ENCODE measurements around the gene SUSD6. TPM values are rescaled to one million over a fixed set of nuclear protein-coding genes. Genes with fewer than 3 reads are reported as not detected.
A peak's percentile ranks its signal among the peaks of the same experiment; 100 is the strongest.

Gene SUSD6
- total RNA-seq, 4 donors from 2014 or later, result 11.9 to 26.3 (median 16.2) TPM

GRCh38 chr14:69667938-69668335 is 56.5 kb downstream of the SUSD6 start:
- Histone ChIP-seq H3K36me3 (no peaks in the 10 kb centered on the region), H3K27me3 (no peaks in the 10 kb centered on the region), H3K4me3 (no peak overlapping the region), H3K4me1 (peaks cover 79 to 87% of the 10 kb centered on the region in 2 donors), H3K9me3 (no peaks in the 10 kb centered on the region), H3K27ac (peak overlapping the region in 1 of 4 donors; percentile 9)
- TF ChIP-seq CTCF (IDR thresholded peaks at IDR 0.05 in 4 of 5, conservative IDR thresholded peaks at IDR 0.05 in 1 of 5) (no peak), POLR2A (IDR thresholded peaks at IDR 0.05) (no peak)
- in situ Hi-C loops (cut with MboI; ENCODE audit: low sequenced_read_pairs in 4 of 4), result no loop called here
- ATAC-seq (no peak), DNase-seq (no peak)
- intact Hi-C loops (cut with DNase I; ENCODE audit: low total_unique reads), result no loop called here

- Histone ChIP-seq H3K4me3 (no peak overlapping the region), H3K27ac (no peak overlapping the region), H3K36me3 (no peaks in the 10 kb centered on the region), H3K9me3 (no peaks in the 10 kb centered on the region), H3K27me3 (no peaks in the 10 kb centered on the region), H3K4me1 (peaks cover 79 to 87% of the 10 kb centered on the region in 2 donors)
- in situ Hi-C loops (cut with MboI; ENCODE audit: low sequenced_read_pairs in 4 of 4), result no loop called here
- intact Hi-C loops (cut with DNase I; ENCODE audit: low total_unique reads), result no loop called here
- TF ChIP-seq POLR2A (IDR thresholded peaks at IDR 0.05) (no peak), CTCF (IDR thresholded peaks at IDR 0.05 in 4 of 5, conservative IDR thresholded peaks at IDR 0.05 in 1 of 5) (no peak)
- no peak for DNase-seq
- ATAC-seq, result no peak
These were observed 58.0 kb downstream of the SUSD6 start for GRCh38 chr14:69669375-69669774.

DNA sequence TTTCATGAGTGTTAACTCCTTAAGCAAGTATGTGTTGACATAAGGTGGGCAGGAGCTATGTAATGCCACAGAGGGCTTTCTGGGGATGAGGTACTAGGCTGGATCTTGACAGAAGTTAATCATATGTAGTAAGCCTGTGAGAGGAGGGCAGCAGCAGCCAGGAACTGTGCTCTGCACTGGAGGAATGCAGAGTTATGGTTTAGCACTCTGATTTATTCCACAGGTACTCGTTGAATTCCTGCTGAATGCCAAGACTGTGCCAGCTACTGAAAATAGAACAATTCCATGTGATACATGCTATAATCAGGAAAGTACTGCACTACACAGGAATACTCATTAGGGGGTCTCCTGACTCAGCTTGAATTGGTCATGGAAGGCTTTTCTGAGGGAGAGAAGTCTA is 58.7 kb downstream of the SUSD6 start:
- intact Hi-C loops (cut with DNase I; ENCODE audit: low total_unique reads), result no loop called here
- H3K9me3 ChIP-seq, result no peaks in the 10 kb centered on the region
- TF ChIP-seq POLR2A (IDR thresholded peaks at IDR 0.05) (no peak), CTCF (IDR thresholded peaks at IDR 0.05 in 4 of 5, conservative IDR thresholded peaks at IDR 0.05 in 1 of 5) (no peak)
- no peak for DNase-seq
- no peak overlapping the region for H3K4me3 ChIP-seq
- peak overlapping the region in 1 of 4 donors; percentile 6 for H3K27ac ChIP-seq
- H3K4me1 ChIP-seq, result peaks cover 79 to 87% of the 10 kb centered on the region in 2 donors
- ATAC-seq, result no peak
- in situ Hi-C loops (cut with MboI; ENCODE audit: low sequenced_read_pairs in 4 of 4), result no loop called here
- no peaks in the 10 kb centered on the region for H3K36me3 ChIP-seq
- H3K27me3 ChIP-seq, result no peaks in the 10 kb centered on the region

GRCh38 chr14:69671365-69672030 is 60.1 kb downstream of the SUSD6 start:
- ATAC-seq (no peak), DNase-seq (no peak)
- intact Hi-C loops (cut with DNase I; ENCODE audit: low total_unique reads) (no loop called here), in situ Hi-C loops (cut with MboI; ENCODE audit: low sequenced_read_pairs in 4 of 4) (no loop called here)
- Histone ChIP-seq H3K36me3 (no peaks in the 10 kb centered on the region), H3K27ac (peak overlapping the region in 2 of 4 donors; percentile 29 to 36), H3K4me1 (peaks cover 73 to 86% of the 10 kb centered on the region in 2 donors), H3K9me3 (no peaks in the 10 kb centered on the region), H3K4me3 (no peak overlapping the region), H3K27me3 (no peaks in the 10 kb centered on the region)
- no peak for TF ChIP-seq CTCF (IDR thresholded peaks at IDR 0.05 in 4 of 5, conservative IDR thresholded peaks at IDR 0.05 in 1 of 5)
- no peak for TF ChIP-seq POLR2A (IDR thresholded peaks at IDR 0.05)

GRCh38 chr14:69672356-69672755 is 61.0 kb downstream of the SUSD6 start:
- H3K27ac ChIP-seq, result peak overlapping the region; percentile 22 to 73 (median 61)
- H3K9me3 ChIP-seq, result no peaks in the 10 kb centered on the region
- peaks cover 66 to 83% of the 10 kb centered on the region in 2 donors for H3K4me1 ChIP-seq
- H3K4me3 ChIP-seq, result no peak overlapping the region
- DNase-seq (no peak), ATAC-seq (no peak)
- no peaks in the 10 kb centered on the region for H3K27me3 ChIP-seq
- in situ Hi-C loops (cut with MboI; ENCODE audit: low sequenced_read_pairs in 4 of 4) (no loop called here), intact Hi-C loops (cut with DNase I; ENCODE audit: low total_unique reads) (no loop called here)
- H3K36me3 ChIP-seq, result no peaks in the 10 kb centered on the region
- TF ChIP-seq POLR2A (IDR thresholded peaks at IDR 0.05), result no peak
